Gastroesophageal sphincter (tissue), 4 donors: ENCODE results near the gene COG5. TPM values are rescaled to one million over a fixed set of nuclear protein-coding genes. Genes with fewer than 3 reads are reported as not detected.
"Not testable (repeated sequence)": the region's sequence is repeated elsewhere in the genome, so short reads cannot be mapped to it uniquely, and the experiment has no call there.

Source experiments
- ATAC-seq: fragments of 150-250 bp; one replicate; pipeline ENCODE4 v1.9.1; 2016; ENCODE audit warnings: mild to moderate bottlenecking, moderate library complexity
- H3K27ac ChIP-seq, 4 donors: fragments of 200-600 bp; sonication (generic) in 3 of 4; 1 replicate in 3 of 4; 2 replicates in 1 of 4; pipeline ENCODE4 v1.5.1; 2016 to 2019
- H3K27me3 ChIP-seq: fragments of 200-600 bp; sonication (generic); one replicate; pipeline ENCODE4 v1.5.1; 2019
- H3K36me3 ChIP-seq, 2 donors: fragments of 200-600 bp; sonication (generic); one replicate each; pipeline ENCODE4 v1.5.1; 2019; ENCODE audit warnings: control low read depth in 1 of 2
- H3K4me1 ChIP-seq, 3 donors: fragments of 200-600 bp; sonication (generic); 1 replicate in 2 of 3; 2 replicates in 1 of 3; pipeline ENCODE4 v1.5.1; 2016 to 2019; ENCODE audit warnings: control low read depth in 2 of 3
- H3K4me3 ChIP-seq, 2 donors: fragments of 200-600 bp; sonication (generic); one replicate each; pipeline ENCODE4 v1.5.1; 2019; ENCODE audit warnings: mild to moderate bottlenecking in 1 of 2, moderate library complexity in 1 of 2
- H3K9me3 ChIP-seq, 3 donors: fragments of 200-600 bp; sonication (generic); one replicate each; pipeline ENCODE4 v1.5.1; 2017 to 2019; ENCODE audit warnings: control low read depth in 2 of 3
- EP300 ChIP-seq: sonication (generic); formaldehyde crosslinking; IDR thresholded peaks from one replicate; pipeline ENCODE4 v1.6.1; 2017; ENCODE audit warnings: antibody characterized with exemption, mild to moderate bottlenecking
- POLR2A ChIP-seq, 2 donors: fragments of 450-650 bp; IDR thresholded peaks; one replicate each; pipeline ENCODE4 v1.6.1; 2017; ENCODE audit warnings: antibody characterized with exemption in 2 of 2, mild to moderate bottlenecking in 2 of 2, moderate library complexity in 1 of 2
- POLR2AphosphoS5 ChIP-seq: sonication (generic); formaldehyde crosslinking; IDR thresholded peaks from one replicate; pipeline ENCODE4 v1.6.1; 2017; ENCODE audit warnings: antibody characterized with exemption
- WGBS, 2 donors: methylation state at CpG; one replicate each; pipeline ENCODE4 v1.1.5; 2018; ENCODE audit warnings: low coverage in 1 of 2; 5-methylcytosine and 5-hydroxymethylcytosine counted together
- total RNA-seq, 4 donors: library from RNA; depleted of rRNA; stranded (reverse); fragments of >200 nt; gene quantifications; one replicate each; pipeline ENCODE4 v1.1.0, GENCODE V29; 2016
- TF ChIP-seq, protein P1 (sequence below), 4 experiments: fragments of 200-600 bp in 2 of 4; fragments of 450-650 bp in 2 of 4; sonication (generic) in 1 of 4; IDR thresholded peaks; one replicate each; pipeline ENCODE4 v1.5.1; 2017 to 2019; ENCODE audit warnings: antibody characterized with exemption in 4 of 4, mild to moderate bottlenecking in 2 of 4, moderate library complexity in 2 of 4

The COG5 gene
- total RNA-seq, 4 donors from 2014 or later, result 31.6 to 50.4 (median 41.1) TPM

DNA sequence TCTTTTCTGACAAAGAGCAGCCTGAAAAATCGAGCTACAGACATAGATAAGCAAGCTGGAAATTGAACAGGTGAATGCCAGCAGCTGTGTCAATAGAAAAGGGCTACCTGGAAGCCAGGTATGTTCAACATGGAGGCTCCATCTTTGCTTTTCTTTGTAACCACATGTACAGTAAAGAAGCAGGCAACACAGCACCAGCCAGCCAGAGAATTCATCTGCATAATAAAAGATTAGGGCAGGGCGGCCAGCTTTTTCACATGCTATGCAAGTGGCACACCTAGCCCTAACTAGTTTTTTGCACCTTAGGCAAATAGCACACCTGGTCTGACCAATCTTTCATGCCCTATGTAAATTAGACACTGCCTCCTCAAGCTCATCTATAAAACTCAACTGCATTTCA lies 25.7 kb downstream of the COG5 start:
- no peak for ATAC-seq
- Histone ChIP-seq H3K9me3 (no peaks in the 10 kb centered on the region), H3K36me3 (peaks cover 0 to 51% of the 10 kb centered on the region in 2 donors), H3K27me3 (no peaks in the 10 kb centered on the region), H3K4me1 (no peaks in the 10 kb centered on the region), H3K27ac (no peak overlapping the region), H3K4me3 (no peak overlapping the region)
- 48 to 90% methylated on average over 2 of the region's 2 CpGs for WGBS, 2 donors
- TF ChIP-seq POLR2AphosphoS5, result no peak
- TF ChIP-seq, protein P1, sequence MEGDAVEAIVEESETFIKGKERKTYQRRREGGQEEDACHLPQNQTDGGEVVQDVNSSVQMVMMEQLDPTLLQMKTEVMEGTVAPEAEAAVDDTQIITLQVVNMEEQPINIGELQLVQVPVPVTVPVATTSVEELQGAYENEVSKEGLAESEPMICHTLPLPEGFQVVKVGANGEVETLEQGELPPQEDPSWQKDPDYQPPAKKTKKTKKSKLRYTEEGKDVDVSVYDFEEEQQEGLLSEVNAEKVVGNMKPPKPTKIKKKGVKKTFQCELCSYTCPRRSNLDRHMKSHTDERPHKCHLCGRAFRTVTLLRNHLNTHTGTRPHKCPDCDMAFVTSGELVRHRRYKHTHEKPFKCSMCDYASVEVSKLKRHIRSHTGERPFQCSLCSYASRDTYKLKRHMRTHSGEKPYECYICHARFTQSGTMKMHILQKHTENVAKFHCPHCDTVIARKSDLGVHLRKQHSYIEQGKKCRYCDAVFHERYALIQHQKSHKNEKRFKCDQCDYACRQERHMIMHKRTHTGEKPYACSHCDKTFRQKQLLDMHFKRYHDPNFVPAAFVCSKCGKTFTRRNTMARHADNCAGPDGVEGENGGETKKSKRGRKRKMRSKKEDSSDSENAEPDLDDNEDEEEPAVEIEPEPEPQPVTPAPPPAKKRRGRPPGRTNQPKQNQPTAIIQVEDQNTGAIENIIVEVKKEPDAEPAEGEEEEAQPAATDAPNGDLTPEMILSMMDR (IDR thresholded peaks at IDR 0.05), result no peak
- no peak for TF ChIP-seq POLR2A (IDR thresholded peaks at IDR 0.05)
- no peak for TF ChIP-seq EP300

DNA sequence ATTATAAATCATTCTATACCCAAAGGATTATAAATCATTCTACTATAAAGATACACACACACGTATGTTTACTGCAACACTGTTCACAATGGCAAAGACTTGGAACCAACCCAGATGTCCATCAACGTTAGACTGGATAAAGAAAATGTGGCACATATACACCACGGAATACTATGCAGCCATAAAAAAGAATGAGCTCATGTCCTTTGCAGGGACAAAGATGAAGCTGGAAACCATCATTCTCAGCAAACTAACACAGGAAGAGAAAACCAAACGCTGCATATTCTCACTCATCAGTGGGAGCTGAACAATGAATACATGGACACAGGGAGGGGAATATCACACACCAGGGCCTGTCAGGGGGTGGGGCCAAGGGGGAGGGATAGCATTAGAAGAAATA lies 26.5 kb downstream of the COG5 start:
- H3K27ac ChIP-seq, result not testable (repeated sequence)

DNA sequence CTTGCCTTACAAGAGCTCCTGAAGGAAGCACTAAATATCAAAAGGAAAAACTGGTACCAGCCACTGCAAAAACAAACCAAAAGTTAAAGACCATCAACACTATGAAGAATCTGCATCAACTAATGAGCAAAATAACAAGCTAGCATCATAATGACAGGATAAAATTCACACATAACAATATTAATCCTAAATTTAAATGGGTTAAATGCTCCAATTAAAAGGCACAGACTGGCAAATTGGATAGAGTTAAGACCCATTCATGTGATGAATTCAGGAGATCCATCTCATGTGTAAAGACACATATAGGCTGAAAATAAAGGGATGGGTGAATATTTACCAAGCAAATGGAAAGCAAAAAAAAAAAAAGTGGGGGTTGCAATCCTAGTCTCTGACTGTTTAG lies 29.6 kb downstream of the COG5 start:
- no peak for TF ChIP-seq EP300
- TF ChIP-seq POLR2A (IDR thresholded peaks at IDR 0.05), result no peak
- no peak for TF ChIP-seq POLR2AphosphoS5
- TF ChIP-seq, protein P1 (IDR thresholded peaks at IDR 0.05), result no peak
- no peak for ATAC-seq
- Histone ChIP-seq H3K4me1 (no peaks in the 10 kb centered on the region), H3K27ac (no peak overlapping the region), H3K4me3 (no peak overlapping the region), H3K36me3 (peaks cover 0 to 28% of the 10 kb centered on the region in 2 donors), H3K9me3 (no peaks in the 10 kb centered on the region), H3K27me3 (no peaks in the 10 kb centered on the region)

More for the DNA sequence above, 26.5 kb downstream of the COG5 start:
- not testable (repeated sequence) for H3K9me3 ChIP-seq, H3K4me3 ChIP-seq, H3K4me1 ChIP-seq, ATAC-seq, H3K27me3 ChIP-seq
- WGBS, 2 donors, result 89 to 98% methylated on average over 3 to 4 of the region's 4 CpGs
- peaks cover 0 to 45% of the 10 kb centered on the region in 2 donors for H3K36me3 ChIP-seq

DNA sequence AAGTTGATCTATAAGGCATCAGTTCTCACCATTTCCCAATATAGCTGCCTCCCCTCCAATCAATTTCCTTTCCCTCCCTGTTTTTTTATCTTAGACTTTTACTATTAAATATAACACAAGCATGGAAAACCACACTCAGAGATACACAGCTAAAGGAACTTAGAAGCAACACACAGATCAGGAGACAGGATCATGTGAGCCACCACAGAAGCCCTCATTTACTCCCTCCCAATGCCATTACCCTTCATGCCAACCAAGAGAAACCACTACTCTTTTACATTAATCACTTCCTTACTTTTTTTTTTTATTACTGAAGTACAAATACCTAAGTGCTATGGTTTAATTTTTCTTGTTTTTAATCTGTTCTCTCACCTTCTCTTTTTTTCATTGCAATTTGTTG lies 33.0 kb downstream of the COG5 start:
- no peaks in the 10 kb centered on the region for H3K9me3 ChIP-seq
- H3K27me3 ChIP-seq, result no peaks in the 10 kb centered on the region
- H3K4me1 ChIP-seq, result no peaks in the 10 kb centered on the region
- TF ChIP-seq EP300 (no peak), POLR2A (IDR thresholded peaks at IDR 0.05) (no peak)
- peaks cover 0 to 13% of the 10 kb centered on the region in 2 donors for H3K36me3 ChIP-seq
- no peak overlapping the region for H3K27ac ChIP-seq
- H3K4me3 ChIP-seq, result no peak overlapping the region
- ATAC-seq, result no peak

DNA sequence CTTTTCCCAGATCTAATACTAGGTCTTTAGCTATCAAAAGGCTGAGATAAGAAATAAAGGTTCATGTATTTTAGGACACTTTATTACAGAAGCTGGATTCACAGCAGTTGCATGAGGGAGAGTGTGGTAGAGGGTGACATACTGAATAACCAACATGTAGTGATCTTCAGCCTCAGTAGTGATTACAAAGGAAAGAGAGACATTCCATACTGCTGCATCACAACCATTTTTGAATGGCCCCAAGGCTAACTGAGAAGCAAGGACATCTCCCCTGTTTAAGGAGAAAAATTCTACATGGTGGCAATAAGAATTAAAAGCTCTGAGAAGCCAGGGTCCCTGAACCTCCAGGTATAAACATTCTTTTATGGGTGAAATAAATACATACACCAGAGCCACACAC lies 35.3 kb downstream of the COG5 start:
- Histone ChIP-seq H3K27me3 (no peaks in the 10 kb centered on the region), H3K4me1 (no peaks in the 10 kb centered on the region), H3K27ac (no peak overlapping the region), H3K4me3 (no peak overlapping the region), H3K9me3 (no peaks in the 10 kb centered on the region), H3K36me3 (peaks cover 0 to 14% of the 10 kb centered on the region in 2 donors)
- TF ChIP-seq POLR2A (IDR thresholded peaks at IDR 0.05) (no peak), EP300 (no peak), POLR2AphosphoS5 (no peak)
- TF ChIP-seq, protein P1 (IDR thresholded peaks at IDR 0.05), result no peak
- ATAC-seq, result no peak

DNA sequence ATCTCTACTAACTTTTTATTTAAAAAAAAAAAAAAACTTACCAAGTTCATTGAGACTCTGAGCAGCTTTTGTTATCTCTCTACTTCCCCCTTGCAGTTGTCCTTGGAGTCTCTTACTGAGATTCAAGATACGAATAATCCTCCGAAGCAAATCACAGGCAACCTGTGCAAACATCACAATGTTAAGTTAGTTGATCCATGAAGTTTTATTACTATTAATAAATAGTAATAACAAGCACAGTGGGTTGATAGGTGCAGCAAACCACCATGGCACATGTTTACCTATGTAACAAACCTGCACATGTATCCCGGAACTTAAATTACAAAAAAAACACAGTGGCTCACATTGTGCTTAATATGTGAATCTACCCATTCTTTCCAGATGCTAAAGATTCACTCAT lies 36.5 kb downstream of the COG5 start:
- no peaks in the 10 kb centered on the region for H3K4me1 ChIP-seq
- no peak overlapping the region for H3K27ac ChIP-seq
- no peak for ATAC-seq
- no peak for TF ChIP-seq POLR2AphosphoS5
- TF ChIP-seq, protein P1 (IDR thresholded peaks at IDR 0.05), result no peak
- TF ChIP-seq POLR2A (IDR thresholded peaks at IDR 0.05), result no peak
- no peak for TF ChIP-seq EP300
- WGBS, 2 donors, result 88 to 93% methylated on average over 3 of the region's 3 CpGs
- no peaks in the 10 kb centered on the region for H3K9me3 ChIP-seq
- H3K36me3 ChIP-seq, result peaks cover 0 to 14% of the 10 kb centered on the region in 2 donors
- no peak overlapping the region for H3K4me3 ChIP-seq
- H3K27me3 ChIP-seq, result no peaks in the 10 kb centered on the region
